Activated T-cell treated with anti-CD3 and anti-CD28 coated beads for 48 hours (primary cell): ENCODE results near the gene ENOX1.

Experiments
- DNase-seq: peaks from one replicate; pipeline ENCODE4 v3.0.0-alpha.2; 2020; ENCODE audit warnings: low read depth

The ENOX1 gene

GRCh38 chr13:43744261-43745031, 42.3 kb downstream of the ENOX1 start:
- DNase-seq: no peak

- no peak for DNase-seq
Measured at GRCh38 chr13:43742911-43743310, 43.9 kb downstream of the ENOX1 start.

DNA sequence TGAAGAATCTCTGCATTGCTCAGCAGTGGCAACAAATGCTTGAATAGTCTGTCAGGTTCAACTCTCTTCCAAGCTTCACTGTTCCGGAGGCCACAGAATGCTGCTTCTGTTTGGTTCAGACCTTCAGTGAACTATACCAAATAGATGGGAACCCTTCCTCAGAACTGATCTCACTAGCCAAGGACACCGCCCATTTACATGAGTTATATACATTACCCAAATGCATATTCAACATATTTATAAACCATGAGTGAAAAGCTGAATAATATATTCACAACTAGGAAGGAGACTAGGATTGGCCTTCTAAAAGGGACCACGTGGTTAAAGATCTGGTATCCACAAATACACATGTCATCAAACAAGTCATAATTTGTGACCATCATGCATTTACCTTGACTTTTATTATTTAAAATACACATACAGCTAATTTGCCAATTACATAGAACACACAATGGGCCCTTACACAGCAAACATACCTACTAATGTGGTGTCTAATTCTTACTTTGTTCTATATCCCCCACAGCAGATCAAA, 49.3 kb downstream of the ENOX1 start:
- no peak for DNase-seq

DNA sequence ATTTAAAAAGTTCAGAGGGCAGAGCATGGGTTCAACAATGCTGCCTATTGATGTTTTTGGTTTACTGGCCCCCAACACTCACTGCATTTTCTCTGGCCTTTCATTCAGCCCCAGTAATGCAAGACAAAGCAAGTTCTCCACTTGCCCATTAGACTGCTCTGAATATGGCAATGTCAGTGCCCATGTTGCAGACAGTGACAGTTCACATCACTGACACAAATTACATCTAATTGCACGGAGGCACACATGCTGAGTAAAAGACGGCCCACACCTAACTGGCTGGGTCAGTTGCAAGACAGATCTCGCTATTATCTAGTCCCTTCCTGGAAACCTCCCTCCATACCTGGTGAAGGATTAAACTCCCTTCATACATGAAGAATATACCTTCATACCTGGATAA, 54.0 kb downstream of the ENOX1 start:
- DNase-seq: no peak

DNA sequence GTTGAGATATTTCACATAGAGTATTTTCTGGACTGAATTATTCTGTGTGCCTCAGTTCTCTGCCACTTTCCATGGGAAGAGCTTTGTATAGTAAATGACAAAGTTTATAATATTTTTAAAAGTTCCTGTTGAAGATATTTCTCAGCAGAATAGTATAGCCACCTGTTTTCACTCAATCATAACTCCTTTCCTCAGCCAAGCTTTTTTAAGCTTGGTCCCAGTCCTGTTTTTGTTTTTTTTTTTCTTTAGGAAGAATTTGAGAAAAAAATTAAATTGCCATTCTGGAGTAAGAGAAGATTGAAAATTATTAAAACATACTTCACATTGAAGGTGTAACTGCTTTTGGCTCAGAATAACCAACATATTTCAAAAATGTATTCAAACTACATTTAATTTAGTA, 55.5 kb downstream of the ENOX1 start:
- DNase-seq: no peak

- DNase-seq: no peak
Measured at GRCh38 chr13:43730642-43731041, 56.1 kb downstream of the ENOX1 start.

GRCh38 chr13:43728421-43728820, 58.4 kb downstream of the ENOX1 start:
- DNase-seq: no peak

- DNase-seq: no peak
Measured at GRCh38 chr13:43727856-43728255, 58.9 kb downstream of the ENOX1 start.

DNA sequence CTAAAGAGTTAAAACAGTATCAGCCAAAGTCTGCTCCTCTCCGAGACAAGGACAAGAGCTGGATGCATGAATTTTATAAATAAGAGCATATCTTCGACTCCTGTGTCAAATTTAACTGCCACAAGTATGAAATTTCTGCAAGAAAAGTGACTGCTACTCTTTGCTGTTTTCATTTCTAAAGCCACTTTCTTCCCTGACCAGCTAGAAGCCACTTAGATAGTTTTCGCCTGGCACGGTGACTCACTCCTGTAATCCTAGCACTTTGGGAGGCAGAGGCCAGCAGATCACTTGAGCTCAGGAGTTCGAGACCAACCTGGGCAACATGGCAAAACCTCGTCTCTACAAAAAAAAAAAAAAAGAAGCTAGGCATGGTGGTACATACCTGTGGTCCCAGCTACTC, 61.3 kb downstream of the ENOX1 start:
- no peak for DNase-seq

DNA sequence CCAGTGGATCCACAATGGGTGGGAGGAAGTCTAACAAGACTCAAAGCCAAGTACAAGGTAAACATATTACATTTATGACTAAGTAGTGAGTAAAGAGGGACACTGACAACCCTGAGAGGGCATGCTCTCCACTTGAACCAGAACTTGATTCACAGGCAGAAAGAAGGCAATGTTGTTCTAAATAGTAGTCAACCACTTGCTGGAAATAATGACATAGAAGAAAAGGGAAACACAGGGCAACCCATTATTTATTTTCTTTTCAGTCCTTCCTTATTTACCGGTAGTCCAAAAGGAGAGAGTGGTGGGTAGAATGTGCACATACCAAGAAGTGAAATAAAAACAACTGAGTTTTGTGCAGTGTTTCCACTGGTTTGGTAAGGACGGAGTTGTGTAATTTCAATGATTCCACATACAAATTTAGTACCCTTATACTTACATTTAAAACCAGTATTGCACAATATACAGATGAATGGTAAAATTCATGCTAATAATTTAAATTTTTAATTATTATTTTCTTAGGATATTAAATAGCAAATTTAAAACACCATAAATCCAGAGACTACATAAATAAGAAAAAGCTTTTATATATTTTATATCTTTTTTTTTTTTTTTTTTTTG, 65.9 kb downstream of the ENOX1 start:
- no peak for DNase-seq

GRCh38 chr13:43698758-43699157, 88.0 kb downstream of the ENOX1 start:
- DNase-seq: no peak

GRCh38 chr13:43698009-43698408, 88.8 kb downstream of the ENOX1 start:
- DNase-seq: no peak

GRCh38 chr13:43697323-43697722, 89.4 kb downstream of the ENOX1 start:
- no peak for DNase-seq

- DNase-seq: no peak
Measured at GRCh38 chr13:43694146-43694664, 92.6 kb downstream of the ENOX1 start.

GRCh38 chr13:43693639-43694038, 93.1 kb downstream of the ENOX1 start:
- DNase-seq: no peak

DNA sequence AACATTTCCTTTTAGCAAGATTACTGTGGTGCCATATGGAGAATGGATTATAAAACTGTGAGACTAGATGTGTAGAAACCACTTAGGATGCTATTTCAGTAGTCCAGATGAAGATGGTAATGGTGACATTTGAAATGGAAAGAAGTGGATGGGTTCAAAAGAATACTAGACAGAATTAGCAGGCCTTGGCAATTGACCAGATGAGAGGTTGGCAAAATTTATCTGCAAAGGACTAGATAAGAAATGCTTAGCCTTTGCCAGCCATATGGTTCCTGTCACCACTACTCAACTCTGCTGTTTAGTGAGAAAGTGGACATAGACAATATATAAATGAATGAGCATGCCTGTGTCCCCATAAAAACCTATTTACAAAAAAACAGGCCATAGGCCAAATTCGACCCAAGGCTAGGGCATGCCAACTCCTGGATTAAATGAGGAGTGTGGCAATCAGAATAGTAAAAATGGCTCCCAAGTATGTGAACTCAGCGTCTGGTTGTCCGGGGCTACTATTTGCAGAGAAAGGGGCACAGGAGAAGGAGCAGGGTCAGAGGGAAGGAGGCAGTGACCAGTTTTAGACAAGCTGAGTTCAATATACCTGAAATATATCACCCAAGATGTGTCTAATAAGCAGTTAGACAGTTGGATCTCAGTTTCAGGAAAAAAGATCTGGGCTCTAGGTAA, 98.4 kb downstream of the ENOX1 start:
- DNase-seq: no peak

DNA sequence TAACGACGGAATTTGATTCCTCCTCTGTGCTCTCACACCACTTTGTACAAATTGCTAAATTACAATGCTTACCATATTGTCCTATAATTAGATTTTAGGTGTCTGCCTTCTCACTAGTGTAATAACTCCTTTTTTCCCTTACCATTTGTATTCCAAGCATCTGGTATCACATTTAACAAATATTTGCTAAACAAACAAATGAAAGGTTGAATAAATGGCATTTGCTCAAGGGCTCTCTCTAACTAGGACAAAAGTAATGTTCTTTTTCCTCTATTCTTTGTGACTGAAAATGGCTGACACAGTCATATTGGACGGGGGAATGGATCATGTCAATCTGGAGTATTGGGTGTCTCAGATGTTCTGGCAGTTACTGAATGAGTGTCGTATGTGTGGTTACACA, 99.7 kb downstream of the ENOX1 start:
- DNase-seq: no peak

- DNase-seq: no peak
Measured at GRCh38 chr13:43686557-43686956, 100.2 kb downstream of the ENOX1 start.

GRCh38 chr13:43684963-43685725, 101.6 kb downstream of the ENOX1 start:
- DNase-seq: no peak

DNA sequence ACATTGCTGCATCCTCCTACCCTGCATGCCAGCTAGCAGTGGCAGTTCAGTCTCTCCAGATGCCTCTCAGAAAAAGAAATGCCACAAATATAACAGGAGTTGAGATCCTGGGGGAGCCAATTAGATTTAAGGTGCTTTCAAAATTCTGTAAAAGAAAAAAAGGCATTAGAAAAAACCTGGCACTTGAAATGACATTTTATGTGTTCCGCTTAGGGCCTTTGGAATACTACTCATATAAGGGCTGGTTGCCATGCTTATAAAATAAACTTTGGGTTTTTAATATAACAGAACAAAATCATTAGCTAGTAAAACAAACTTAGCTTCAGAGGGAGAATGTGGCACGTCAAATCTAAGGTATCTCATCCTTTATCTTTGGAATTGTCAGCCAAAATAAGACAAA, 104.1 kb downstream of the ENOX1 start:
- no peak for DNase-seq

DNA sequence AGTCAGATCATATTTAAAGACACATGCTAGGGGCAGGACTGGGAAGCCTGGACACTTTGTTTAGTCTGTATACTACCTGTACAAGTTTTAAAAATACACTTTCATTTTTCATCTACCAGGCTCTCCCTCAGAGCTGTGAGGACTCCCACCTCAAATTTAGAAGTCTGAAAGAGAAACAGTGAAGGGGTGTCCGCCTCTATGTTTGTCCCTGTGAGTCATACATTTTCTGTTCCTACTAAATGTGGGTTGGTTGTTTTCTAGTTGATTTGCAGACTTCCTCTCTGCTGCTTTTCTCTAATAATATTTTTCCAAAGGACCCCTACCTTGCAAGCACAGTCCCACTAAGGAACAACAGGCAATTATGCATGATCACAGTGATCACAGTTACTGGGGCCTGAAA, 110.5 kb downstream of the ENOX1 start:
- no peak for DNase-seq

DNA sequence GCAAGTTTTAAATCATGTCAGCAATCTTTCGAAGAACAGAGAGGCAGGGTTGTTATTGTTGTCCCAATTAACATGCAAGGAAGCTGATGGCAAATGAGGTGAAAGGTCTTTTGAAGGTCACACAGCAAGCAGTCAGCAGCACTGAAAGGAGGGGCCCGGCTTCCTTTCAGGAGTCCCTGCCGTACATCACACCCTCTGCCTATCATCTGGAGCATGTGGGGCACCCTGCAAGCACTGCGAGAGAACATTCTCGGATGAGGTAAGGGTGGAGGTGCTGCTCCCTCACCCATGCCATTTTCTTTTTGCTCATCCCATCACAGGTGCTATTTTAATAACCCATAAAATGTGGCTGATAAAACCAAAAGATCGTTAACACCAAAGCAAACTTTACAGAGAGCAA, 111.2 kb downstream of the ENOX1 start:
- DNase-seq: no peak
